Adrenal gland (tissue), 5 donors: Measurements from ENCODE around the gene FARS2.

ENCODE experiments used
- CTCF ChIP-seq, 6 experiments: fragments of 450-650 bp in 4 of 6; fragments of 200-600 bp in 2 of 6; sonication (generic) in 1 of 6; IDR thresholded peaks; 1 replicate in 5 of 6; 2 replicates in 1 of 6; pipeline versions ENCODE4 v1.5.1 to v1.8.0; 2016 to 2021; ENCODE audit warnings: antibody characterized with exemption in 6 of 6, mild to moderate bottlenecking in 2 of 6, moderate library complexity in 1 of 6
- POLR2A ChIP-seq, 2 donors: fragments of 450-650 bp; IDR thresholded peaks; one replicate each; pipeline ENCODE4 v1.6.1; 2017; ENCODE audit warnings: antibody characterized with exemption in 2 of 2, mild to moderate bottlenecking in 2 of 2, moderate library complexity in 1 of 2
- donor health status: DM: no; HTN: no; CAD: no.

GRCh38 chr6:5450073-5450472 is 188.8 kb downstream of the FARS2 start:
- TF ChIP-seq POLR2A (IDR thresholded peaks at IDR 0.05): no peak
- TF ChIP-seq CTCF (IDR thresholded peaks at IDR 0.05): no peak
